BLaER1 (cell line): Measurements from ENCODE around the gene CCL22.

Experiments used
- H3K27ac ChIP-seq: shearing (Covaris generic); formaldehyde crosslinking; 2 replicates; pipeline ENCODE4 v1.8.1; 2022
- H3K27me3 ChIP-seq: shearing (Covaris generic); formaldehyde crosslinking; 2 replicates; pipeline ENCODE4 v1.8.1; 2022
- H3K36me3 ChIP-seq: shearing (Covaris generic); formaldehyde crosslinking; 2 replicates; pipeline ENCODE4 v1.8.1; 2022
- H3K4me1 ChIP-seq: shearing (Covaris generic); formaldehyde crosslinking; 2 replicates; pipeline ENCODE4 v1.8.1; 2022
- H3K4me2 ChIP-seq: shearing (Covaris generic); formaldehyde crosslinking; 2 replicates; pipeline ENCODE4 v1.8.1; 2022
- H3K4me3 ChIP-seq: shearing (Covaris generic); formaldehyde crosslinking; 2 replicates; pipeline ENCODE4 v1.8.1; 2022
- H3K9ac ChIP-seq: shearing (Covaris generic); formaldehyde crosslinking; 2 replicates; pipeline ENCODE4 v1.8.1; 2022
- H3K9me3 ChIP-seq: shearing (Covaris generic); formaldehyde crosslinking; 2 replicates; pipeline ENCODE4 v1.8.1; 2022
- H4K20me1 ChIP-seq: shearing (Covaris generic); formaldehyde crosslinking; 2 replicates; pipeline ENCODE4 v1.8.1; 2022
- Cebpa-rat ChIP-seq: shearing (Covaris generic); IDR thresholded peaks from 2 replicates; pipeline ENCODE4 v1.8.1; 2022

The CCL22 gene

DNA sequence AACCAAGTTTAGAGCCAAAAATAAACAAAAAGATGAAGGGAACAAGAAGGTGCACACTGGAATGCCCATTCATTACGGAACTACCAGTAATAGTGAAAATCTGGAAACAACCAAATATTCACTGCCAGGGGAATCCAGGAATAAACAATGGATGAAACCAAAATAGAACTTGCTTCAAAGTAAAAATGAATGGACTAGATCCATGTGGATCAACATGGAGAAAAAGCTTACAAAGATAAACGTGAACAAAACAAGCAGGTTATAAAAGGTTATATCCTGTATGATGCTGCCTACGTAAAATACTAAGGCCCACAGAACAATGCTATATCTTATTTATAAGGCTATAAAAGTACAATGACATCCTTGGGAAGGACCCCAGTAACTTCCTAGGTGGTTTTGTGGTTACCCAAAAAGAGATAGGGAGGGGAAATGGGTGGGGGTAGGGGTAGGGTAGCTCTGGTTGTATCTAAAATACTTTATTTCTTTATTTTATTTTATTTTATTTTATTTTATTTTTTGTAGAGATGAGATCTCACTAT is 12.8 kb upstream of the CCL22 start:
- Histone ChIP-seq H3K9ac (no peak overlapping the region), H3K36me3 (no peaks in the 10 kb centered on the region), H3K27ac (no peak overlapping the region), H3K27me3 (no peaks in the 10 kb centered on the region), H3K4me1 (peaks cover 34% of the 10 kb centered on the region), H3K9me3 (peaks cover 6% of the 10 kb centered on the region), H3K4me2 (peak overlapping the region; percentile 37), H4K20me1 (no peaks in the 10 kb centered on the region), H3K4me3 (no peak overlapping the region)
- no peak for TF ChIP-seq Cebpa-rat

DNA sequence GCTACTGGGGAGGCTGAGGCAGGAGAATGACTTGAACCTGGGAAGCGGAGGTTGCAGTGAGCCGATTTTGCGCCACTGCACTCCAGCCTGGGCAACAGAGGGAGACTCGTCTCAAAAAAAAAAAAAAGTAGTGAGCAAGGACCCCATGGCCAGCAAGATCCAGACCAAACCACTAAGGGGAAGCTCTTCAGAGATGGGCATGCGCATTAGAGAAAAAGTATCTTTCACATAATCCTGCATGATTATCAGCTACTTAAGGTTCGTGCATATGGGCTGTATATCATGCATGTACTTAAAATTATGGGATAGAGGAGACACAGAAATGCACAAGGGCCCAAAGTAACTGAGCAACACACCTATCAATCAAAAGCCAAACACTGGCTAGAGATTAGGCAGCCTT is 10.7 kb upstream of the CCL22 start:
- no peaks in the 10 kb centered on the region for H4K20me1 ChIP-seq
- H3K4me1 ChIP-seq = peaks cover 29% of the 10 kb centered on the region
- no peaks in the 10 kb centered on the region for H3K27me3 ChIP-seq
- no peaks in the 10 kb centered on the region for H3K36me3 ChIP-seq
- H3K9me3 ChIP-seq = peaks cover 6% of the 10 kb centered on the region
- no peak overlapping the region for H3K4me3 ChIP-seq
- no peak overlapping the region for H3K27ac ChIP-seq
- TF ChIP-seq Cebpa-rat = no peak
- H3K9ac ChIP-seq = no peak overlapping the region
- no peak overlapping the region for H3K4me2 ChIP-seq

DNA sequence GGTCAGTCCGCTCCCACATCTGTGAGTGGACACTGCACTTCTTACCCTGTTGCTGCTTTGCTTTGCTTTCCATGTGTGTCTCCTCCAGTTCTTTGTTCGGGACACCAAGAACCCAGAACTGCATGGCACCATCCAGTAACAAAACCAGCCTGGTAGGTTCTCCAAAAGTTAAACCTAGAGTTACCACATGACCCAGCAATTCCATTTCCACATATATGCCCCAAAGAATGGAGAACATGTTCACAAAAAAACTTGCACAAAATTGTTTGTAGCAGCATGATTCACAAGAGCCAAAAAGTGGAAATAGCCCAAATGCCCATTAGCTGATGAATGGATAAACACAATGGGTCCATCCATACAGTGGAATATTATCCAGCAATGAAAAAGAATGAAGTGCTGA is 10.3 kb upstream of the CCL22 start:
- Histone ChIP-seq H3K9me3 (peaks cover 6% of the 10 kb centered on the region), H3K9ac (no peak overlapping the region), H3K36me3 (no peaks in the 10 kb centered on the region), H3K27me3 (no peaks in the 10 kb centered on the region), H3K4me1 (peaks cover 29% of the 10 kb centered on the region), H4K20me1 (no peaks in the 10 kb centered on the region), H3K4me3 (no peak overlapping the region), H3K4me2 (0 out of 2 replicates have a peak overlapping the region, but pooled peaks have one; percentile 78), H3K27ac (no peak overlapping the region)
- no peak for TF ChIP-seq Cebpa-rat

DNA sequence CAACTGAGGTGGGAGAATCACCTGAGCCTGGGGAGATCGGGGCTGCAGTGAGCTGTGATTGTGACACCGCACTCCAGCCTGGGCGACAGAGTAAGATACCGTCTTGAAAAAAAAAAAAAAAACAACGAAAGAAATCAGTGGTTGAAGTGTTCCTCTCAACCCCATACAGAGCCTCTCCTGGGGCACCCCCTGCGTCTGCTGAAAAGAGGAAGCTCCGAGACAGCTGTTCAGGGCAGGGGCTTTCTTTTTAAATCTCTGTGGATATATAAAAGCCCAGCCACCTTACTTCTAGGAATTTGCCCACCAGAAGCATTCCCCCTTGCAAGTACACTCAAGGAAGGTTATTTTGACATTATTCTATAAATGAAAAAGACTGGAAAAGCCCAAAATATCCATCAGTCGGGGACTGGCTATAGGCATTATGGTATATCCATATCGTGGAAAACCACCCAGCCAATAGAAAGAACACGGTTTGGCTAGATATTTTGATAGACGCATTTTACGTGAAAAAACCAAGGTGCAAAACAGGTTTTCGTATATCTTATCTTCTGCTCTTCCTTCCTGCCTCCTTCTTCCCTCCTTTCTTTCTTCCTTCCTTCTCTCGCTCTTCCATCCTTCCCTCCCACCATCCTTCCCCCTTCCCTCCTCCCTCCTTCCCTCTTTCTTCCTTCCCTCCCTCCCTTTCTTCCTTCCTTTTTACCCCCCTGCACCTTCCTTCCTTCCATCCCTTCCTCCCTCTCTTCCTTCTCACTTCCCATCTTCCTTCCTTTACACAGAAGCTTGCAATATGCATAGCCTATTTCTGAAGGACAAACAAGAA is 9.2 kb upstream of the CCL22 start:
- Histone ChIP-seq H3K9ac (no peak overlapping the region), H3K9me3 (peaks cover 6% of the 10 kb centered on the region), H3K27ac (no peak overlapping the region), H3K4me1 (peaks cover 29% of the 10 kb centered on the region), H3K4me3 (no peak overlapping the region), H4K20me1 (no peaks in the 10 kb centered on the region), H3K36me3 (no peaks in the 10 kb centered on the region), H3K4me2 (peak overlapping the region; percentile 78), H3K27me3 (no peaks in the 10 kb centered on the region)
- no peak for TF ChIP-seq Cebpa-rat

DNA sequence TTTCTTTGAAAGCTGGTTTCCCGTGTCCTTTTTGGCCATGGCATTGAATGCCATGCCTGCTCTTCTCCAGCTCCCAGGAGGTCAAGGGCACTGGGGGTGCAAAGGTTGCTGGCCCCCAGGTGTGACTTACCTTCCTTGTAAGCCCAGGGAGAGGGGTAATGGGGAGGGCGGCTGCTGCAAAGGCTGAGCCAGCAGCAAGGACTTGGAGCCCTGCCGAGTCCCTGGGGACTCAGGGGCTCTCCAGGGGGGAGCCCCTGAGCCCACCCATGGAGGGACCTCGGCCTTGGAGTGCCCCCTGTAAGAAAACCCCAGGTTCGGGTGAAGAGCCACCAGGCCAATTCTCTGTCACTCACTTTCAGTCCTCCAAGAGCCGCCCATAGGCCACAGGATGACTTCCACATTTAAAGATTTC is 5.9 kb upstream of the CCL22 start:
- Histone ChIP-seq H3K4me2 (no peak overlapping the region), H3K4me3 (no peak overlapping the region), H4K20me1 (no peaks in the 10 kb centered on the region), H3K9ac (no peak overlapping the region), H3K36me3 (no peaks in the 10 kb centered on the region), H3K4me1 (peaks cover 24% of the 10 kb centered on the region), H3K9me3 (peaks cover 1% of the 10 kb centered on the region; the same call in 1 of the 2 replicates), H3K27me3 (no peaks in the 10 kb centered on the region), H3K27ac (no peak overlapping the region)
- TF ChIP-seq Cebpa-rat = no peak

DNA sequence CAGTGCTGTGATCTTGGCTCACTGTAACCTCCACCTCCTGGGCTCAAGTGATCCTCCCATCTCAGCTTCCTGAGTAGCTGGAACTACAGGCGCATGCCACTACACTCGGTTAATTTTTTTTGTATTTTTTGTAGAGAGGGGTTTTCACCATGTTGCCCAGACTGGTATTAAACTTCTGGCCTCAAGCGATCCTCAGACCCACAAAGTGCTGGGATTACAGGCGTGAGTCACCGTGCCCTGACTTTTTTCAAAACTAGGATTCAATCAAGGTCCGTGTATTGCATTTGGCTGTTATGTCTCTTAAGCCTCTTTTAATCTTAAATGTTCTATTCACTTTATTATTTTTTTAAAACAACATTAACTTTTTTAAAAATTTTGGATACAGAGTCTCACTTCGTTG is 4.3 kb upstream of the CCL22 start:
- Histone ChIP-seq H3K9me3 (no peaks in the 10 kb centered on the region), H3K36me3 (no peaks in the 10 kb centered on the region), H4K20me1 (no peaks in the 10 kb centered on the region), H3K4me3 (no peak overlapping the region), H3K4me2 (no peak overlapping the region), H3K9ac (no peak overlapping the region), H3K27ac (no peak overlapping the region), H3K27me3 (no peaks in the 10 kb centered on the region), H3K4me1 (peaks cover 18% of the 10 kb centered on the region)
- TF ChIP-seq Cebpa-rat = no peak

DNA sequence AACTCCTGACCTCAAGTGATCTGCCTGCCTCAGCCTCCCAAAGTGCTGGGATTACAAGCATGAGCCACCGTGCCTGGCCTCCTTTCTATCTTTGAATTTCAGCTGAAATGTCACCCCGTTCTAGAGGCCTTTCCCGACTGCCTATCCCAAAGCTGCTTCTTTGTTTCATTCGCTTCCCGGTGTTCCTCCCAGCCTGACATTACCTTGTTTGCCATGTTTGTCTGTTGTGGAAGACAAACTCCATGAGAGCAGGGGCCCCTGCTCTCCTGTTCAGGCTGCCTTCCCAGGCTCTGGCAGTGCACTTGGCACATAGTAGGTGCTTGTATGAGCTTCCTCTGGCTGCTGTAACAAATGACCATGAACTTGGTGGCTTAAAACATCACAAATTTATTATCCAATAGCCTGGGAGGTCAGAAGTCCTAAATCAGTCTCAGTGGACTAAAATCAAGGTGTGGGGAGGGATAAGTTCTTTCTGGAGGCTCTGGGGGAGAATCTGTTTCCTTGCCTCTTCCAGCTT is 2.6 kb upstream of the CCL22 start:
- Histone ChIP-seq H3K4me2 (no peak overlapping the region), H3K4me1 (peaks cover 11% of the 10 kb centered on the region), H4K20me1 (no peaks in the 10 kb centered on the region), H3K27ac (no peak overlapping the region), H3K9ac (no peak overlapping the region), H3K4me3 (no peak overlapping the region), H3K9me3 (no peaks in the 10 kb centered on the region), H3K27me3 (no peaks in the 10 kb centered on the region), H3K36me3 (no peaks in the 10 kb centered on the region)
- TF ChIP-seq Cebpa-rat = no peak

DNA sequence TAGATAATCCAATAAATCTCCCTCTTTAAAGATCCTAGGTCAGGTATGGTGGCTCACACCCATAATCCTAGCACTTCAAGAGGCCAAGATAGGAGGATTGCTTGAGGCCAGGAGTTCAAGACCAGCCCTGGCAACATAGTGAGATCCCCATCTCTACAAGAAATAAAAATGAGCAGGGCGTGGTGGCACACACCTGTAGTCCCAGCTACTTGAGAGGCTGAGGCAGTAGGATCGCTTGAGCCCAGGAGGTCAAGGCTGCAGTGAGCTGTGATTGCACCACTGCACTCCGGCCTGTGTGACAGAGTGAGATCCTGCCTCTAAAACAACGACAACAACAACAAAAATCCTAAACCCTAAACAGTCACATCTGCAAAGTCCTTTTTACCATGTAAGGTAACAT is 2.0 kb upstream of the CCL22 start:
- H3K9me3 ChIP-seq = no peaks in the 10 kb centered on the region
- H3K4me2 ChIP-seq = no peak overlapping the region
- no peak for TF ChIP-seq Cebpa-rat
- no peak overlapping the region for H3K9ac ChIP-seq
- no peaks in the 10 kb centered on the region for H3K36me3 ChIP-seq
- no peaks in the 10 kb centered on the region for H4K20me1 ChIP-seq
- no peak overlapping the region for H3K4me3 ChIP-seq
- no peak overlapping the region for H3K27ac ChIP-seq
- peaks cover 11% of the 10 kb centered on the region for H3K4me1 ChIP-seq
- H3K27me3 ChIP-seq = no peaks in the 10 kb centered on the region

DNA sequence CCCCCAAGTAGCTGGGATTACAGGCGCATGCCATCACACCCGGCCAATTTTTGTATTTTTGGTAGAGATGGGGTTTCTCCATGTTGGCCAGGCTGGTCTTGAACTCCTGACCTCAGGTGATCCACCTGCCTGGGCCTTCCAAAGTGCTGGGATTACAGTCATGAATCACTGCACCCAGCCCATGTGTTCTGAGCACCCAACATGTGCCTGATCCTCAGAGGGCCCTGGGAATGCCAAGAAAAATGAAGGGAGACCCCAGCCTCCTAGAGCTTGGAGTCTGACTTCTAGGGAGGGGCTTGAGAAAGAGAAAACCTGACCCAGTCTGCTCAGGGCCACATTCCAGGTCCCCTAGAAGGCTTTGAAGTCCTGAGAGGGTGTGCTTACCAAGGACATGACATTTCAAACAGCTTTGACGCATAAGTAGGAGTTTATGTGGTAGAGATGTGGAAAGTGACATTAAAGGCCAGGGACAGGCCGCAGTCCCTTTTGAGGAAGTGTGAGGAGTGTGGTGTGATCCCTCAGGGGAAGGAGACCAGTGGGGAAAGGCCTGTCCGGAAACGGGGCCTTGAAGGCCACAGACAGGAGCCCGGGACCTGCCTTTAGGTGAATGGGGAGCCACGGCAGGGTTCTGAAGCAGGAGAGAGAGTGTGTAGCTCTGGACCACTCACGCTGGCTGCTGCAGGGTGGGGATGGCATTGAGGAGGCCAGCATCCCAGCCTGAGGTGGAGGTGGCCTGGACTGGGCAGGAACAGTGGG is 1.1 kb upstream of the CCL22 start:
- Histone ChIP-seq H4K20me1 (no peaks in the 10 kb centered on the region), H3K9ac (no peak overlapping the region), H3K27me3 (no peaks in the 10 kb centered on the region), H3K27ac (no peak overlapping the region), H3K4me3 (no peak overlapping the region), H3K36me3 (no peaks in the 10 kb centered on the region), H3K4me1 (peaks cover 10% of the 10 kb centered on the region), H3K4me2 (peak overlapping the region; percentile 42), H3K9me3 (no peaks in the 10 kb centered on the region)
- no peak for TF ChIP-seq Cebpa-rat

DNA sequence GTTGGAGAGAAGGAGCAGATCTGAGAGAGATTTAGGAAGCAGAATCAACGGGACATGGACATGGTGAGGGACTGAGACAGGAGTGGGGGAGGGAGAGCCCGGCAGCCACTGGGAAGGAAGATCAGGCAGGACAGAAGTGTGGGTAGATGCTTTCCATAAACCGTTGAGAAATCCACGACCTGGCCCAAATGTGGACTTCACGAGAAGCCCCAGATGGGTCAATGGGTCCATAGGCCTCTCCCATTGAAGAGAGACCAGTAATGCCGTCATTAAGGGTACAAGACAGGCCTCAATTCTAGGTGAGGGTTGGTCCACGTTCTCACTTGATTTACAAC is 530 bp upstream of the CCL22 start:
- H3K27ac ChIP-seq = no peak overlapping the region

More for the DNA sequence above, 530 bp upstream of the CCL22 start:
- Histone ChIP-seq H3K4me2 (peak overlapping the region; percentile 42), H3K4me1 (peaks cover 8% of the 10 kb centered on the region), H3K9me3 (no peaks in the 10 kb centered on the region), H3K36me3 (no peaks in the 10 kb centered on the region), H3K9ac (no peak overlapping the region), H4K20me1 (no peaks in the 10 kb centered on the region), H3K4me3 (no peak overlapping the region), H3K27me3 (no peaks in the 10 kb centered on the region)
- TF ChIP-seq Cebpa-rat = no peak
